Stimulated activated CD4-positive, alpha-beta T cell treated with anti-CD3 and anti-CD28 coated beads, Interleukin-15, amount 100 ng/mL, for 48 hours (primary cell): Measurements from ENCODE around the gene SREBF2.

ENCODE experiments used
- DNase-seq, 2 donors: peaks; one replicate each; pipeline ENCODE4 v3.0.0-alpha.2; 2020; ENCODE audit warnings: low read depth in 2 of 2

Gene SREBF2

DNA sequence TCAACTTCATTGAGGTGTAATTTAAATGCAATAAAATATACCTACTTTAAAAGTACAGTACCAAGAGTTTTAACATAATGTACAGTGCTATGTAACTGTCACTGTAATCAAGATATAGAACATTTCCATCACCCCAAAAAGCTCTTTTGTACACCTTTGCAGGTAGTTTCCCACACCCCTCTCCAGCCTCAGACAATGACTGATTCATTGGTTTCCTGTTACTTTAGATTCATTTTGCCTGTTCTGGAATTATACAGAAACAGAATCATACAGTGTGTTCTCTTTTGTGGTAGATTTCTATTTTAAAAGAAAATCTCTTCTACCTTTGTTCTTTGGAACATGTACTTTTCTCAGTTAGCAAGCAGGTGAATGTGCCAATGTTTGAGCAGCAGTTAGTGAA lies 43.8 kb downstream of the SREBF2 start:
- no peak for DNase-seq

DNA sequence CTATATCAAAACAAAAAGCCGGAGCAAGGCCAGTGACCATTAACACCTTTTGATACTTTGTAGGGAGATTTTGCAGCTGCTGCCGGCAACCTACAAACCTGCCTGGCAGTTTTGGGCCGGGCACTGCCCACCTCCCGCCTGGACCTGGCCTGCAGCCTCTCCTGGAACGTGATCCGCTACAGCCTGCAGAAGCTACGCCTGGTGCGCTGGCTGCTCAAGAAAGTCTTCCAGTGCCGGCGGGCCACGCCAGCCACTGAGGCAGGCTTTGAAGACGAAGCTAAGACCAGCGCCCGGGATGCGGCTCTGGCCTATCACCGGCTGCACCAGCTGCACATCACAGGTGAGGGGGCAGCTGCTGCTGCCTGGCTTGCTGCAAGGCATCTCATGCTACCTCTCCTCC lies 47.7 kb downstream of the SREBF2 start:
- no peak for DNase-seq

DNA sequence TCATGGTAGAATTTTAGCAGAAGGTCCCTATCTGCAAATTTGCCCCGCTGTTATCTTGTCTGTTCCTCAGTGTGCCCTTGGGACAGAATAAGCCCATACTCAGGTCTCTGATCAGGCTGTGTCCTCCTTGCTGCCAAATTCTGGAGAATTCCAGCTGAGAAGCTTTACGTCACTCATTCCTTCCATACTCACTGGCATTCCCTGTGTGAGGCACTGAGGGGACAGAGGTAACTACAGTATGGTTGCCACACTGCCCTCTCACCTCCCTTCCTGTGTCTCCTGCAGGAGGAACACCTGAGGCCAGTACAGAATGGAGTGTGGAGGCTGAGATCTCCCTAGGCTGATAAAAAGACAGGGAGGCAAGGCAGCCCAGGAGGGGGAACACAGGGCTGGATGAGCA lies 50.5 kb downstream of the SREBF2 start:
- no peak for DNase-seq

DNA sequence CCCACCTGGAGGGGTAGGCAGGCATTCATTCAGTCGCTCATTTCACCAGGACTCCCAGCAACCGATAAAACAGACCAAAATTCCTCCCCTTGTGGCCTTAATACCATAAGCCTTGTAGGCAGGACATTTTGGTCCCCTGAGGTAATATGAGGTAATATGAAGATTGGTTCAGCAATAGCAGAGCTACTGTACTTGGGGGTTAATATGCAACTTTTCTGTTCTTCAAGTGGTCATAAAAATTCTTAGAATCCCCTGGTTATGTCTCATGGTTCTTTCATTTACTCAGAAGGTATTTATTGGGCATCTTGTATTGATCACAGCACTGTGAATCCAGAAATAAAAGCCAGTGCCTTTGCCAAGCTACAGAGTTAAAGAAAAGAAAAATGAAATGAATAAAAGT lies 52.2 kb downstream of the SREBF2 start:
- no peak for DNase-seq

DNA sequence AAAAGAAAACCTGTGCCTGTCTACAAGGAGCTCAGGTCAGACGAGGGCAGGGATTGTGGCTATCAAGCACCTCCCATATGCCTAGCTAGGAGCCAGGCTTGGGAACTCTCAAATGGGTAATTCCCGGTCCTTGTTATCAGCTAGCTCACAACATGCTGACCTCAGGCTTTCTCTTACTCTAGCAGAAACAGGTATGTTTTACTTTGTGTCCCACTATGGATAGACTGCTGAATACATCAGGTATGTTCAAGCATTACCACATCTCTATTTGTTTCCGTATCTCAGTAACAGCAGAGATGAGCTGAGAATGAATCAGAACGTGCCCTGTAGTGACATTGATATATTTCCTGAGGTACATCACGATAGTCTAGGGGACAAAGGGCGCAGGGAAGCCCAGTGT lies 52.6 kb downstream of the SREBF2 start:
- DNase-seq: no peak

DNA sequence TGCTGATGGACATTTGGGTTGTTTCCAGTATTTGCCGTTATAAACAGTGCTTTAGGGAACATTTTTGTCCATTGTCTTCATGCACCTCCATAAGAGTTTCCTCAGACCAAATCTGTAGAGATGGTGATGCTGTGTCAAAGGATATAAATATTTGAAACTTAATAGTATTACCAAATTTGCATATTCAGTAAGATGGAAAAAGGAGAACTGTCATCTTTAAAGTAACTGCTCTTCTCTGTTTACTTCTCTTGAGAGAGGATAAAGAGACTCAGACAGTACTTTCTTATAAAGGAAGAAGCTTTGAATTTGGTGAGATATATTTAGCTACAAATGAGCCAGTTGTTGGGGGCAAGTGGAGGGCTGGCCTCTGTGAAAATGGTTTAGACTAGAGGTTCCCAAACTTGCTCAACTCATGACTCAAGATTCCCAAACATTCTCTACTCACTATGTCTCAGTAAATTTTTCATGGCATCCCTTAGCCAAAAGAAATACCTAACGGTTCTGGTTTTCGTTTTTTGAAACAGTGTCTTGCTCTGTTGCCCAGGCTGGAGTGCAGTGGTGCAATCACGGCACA lies 55.8 kb downstream of the SREBF2 start:
- no peak for DNase-seq

DNA sequence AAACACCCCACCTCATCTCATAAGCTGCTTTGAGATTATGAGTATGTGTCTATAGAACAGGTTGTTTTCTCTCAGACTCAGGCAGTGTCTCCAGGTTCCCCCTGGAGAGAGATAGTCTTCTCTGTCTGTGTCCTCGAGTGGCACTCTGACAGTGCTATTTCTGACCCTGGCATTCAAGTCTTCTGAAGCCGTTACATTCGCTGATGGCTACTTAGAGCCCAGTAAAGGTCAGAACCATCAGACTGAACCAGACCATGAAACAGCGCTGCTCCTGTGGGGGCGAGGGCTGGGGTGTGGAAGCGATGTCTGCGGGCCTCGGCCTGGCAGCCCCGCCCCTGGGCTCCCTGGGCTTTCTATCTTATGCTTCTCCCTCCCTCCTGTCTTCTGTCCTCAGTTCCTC lies 58.5 kb downstream of the SREBF2 start:
- no peak for DNase-seq

DNA sequence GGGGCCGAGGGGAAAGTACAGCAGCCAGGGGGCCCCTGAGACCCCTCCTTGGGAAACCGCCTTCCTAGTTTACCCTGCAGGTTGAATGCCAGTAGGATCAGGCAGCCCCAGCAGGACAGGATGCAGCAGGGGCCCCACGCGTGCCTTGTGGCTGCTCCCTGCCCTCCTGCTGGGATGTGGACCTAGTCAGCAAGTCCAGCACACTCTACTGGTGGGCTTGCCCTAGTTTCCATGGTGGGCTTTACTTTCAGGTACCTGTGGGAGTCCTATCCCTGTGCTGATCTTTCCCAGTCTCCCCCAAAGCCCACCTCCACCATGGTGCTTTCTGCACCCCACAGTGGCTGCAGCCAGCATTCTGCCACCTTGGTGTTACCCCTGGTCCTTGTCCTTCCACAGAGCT lies 59.8 kb downstream of the SREBF2 start:
- no peak for DNase-seq

DNA sequence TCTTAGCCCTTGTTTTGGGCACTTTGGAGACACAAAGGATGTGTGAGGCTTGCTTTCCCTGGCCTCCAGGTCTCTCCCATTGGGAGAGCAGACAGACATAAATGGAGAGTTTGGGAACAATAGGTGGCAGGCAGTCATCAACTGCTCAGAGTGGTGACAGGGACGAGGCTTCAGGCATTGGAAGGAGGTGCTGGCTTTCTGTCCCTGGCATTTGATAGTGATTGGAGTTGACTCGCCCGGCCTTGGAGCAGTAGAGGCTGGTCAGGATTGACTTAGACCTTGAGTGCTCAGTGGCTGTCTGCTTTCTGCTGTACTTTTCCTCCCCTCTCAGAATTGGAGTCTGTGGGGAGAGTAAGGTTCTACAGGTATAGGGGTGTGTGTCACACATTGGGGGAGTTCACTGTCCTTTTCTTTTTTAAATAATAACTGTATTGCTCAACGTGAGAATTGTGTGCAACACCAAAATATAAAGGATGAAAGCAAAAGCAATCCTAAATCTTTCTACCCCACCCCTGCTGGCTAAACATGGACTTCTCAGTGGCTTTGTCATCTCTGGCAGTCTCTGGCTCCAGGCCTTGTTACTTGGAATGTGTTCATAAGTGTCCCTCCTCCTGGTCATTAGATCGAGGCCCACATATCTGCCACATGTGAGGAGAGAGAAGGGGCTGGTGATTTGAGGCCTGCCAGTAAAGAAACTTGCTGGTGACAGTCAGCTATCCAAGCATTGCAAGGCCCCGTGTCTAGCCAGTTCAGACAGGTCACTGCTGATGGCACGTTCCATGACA lies 60.9 kb downstream of the SREBF2 start:
- DNase-seq: no peak

DNA sequence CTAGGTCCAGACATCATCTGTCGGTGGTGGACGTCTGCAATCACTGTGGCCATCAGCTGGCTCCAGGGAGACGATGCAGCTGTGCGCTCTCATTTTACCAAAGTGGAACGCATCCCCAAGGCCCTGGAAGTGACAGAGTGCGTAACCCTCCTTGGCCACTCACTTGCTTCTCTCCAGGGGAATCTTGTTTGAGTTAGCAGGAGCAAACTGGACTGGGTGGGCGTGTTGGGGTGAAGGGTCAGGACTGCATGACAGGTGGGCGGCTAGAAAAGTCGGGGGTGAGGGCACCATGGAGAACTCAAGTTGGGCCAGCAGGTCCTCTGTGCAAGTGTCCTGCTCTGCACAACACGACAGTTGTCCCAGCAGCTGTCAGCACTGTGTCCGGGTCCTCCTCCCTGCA lies 65.7 kb downstream of the SREBF2 start:
- no peak for DNase-seq

DNA sequence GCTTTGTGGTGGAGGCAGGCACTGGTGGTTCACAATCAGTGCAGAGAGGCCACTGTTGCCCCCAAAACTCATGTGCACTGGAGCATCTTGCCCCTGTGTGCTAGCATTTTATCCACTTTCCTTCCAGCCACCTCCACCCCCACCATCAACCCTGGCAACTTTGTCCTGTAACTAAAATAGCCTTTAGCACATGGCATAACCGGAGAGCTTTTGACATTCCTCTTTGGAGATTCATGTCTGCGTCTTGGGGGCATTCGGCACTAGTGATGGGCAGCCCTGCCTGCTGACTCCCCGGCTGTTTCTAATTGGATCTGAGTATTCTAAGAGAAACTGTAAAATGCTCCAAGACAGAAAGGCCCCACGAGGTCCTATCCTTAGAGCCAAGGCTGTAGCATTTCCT lies 66.2 kb downstream of the SREBF2 start:
- DNase-seq: no peak

DNA sequence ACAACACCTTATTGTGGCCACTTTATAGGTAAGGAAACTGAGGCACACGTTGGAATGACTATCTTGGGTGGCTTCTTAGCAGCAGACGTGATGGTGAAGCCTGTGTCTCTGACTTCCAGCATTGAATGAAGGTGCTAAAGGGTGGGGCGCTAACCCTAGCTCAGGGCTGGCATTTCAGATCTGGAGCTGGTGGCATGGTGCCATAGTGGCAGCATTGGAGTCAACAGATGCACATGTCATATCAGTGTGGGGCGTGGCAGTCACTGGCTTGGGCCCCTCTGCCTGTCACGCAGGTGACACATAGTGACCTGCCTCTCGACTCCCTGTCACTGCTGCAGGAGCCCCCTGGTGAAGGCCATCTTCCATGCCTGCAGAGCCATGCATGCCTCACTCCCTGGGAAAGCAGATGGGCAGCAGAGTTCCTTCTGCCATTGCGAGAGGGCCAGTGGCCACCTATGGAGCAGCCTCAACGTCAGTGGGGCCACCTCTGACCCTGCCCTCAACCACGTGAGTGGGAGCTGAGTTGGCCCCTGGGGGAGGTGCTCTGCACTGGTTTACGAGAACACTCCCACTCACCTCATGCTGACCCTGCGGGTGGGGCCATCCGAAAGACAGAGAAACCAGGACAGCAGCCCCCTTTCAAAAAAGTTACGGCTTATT lies 67.2 kb downstream of the SREBF2 start:
- DNase-seq: no peak

DNA sequence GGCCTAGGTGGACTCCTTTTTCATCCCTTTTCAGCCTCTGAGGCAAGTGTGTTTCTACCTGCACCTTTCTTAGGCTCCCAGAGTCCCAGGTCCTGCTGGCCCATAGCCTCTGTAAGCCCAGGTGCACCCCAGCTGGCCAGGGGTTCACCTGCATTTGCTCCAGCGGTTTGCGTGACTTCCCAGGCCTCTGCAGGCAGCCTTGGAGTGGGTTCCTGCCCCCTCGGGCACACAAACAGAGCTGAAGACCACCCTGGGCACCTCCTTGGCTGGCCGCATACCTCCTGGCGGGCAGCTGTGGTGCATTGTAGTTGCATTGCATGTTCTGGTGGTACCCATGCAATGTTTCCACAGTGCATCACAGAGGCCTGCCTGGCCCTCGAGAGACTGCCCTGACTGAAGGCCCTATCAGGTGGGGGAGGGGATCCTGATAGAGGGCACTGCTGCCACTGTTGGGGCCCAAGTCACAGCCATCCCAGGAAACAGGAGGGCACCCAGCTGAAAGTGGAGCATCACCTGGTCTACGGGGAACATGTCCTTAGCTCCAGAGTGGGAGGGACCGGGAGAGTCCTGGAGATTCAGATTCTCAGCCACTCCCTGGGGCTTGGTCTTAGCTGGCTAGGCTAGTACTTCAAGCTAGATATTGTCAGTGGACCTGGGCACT lies 67.9 kb downstream of the SREBF2 start:
- DNase-seq: no peak

DNA sequence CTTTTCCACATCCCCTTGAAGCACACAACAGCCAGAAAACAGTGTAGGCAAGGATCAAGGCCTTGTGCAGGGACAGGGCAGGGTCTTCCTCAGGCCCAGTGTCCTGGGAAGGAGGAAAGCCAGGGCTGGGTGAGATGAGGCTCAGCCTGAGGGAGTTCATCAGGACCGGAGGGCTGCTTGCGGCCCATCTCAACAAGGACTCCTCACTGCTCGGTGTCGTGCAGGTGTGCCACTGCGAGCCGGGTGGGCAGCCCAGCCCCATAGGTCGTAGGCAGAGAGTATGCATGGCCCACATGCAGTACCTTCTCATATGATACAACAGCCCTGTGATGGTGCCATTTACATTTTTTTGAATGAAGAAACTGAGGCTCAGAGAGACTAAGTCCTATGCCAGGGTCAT lies 69.1 kb downstream of the SREBF2 start:
- DNase-seq: no peak

DNA sequence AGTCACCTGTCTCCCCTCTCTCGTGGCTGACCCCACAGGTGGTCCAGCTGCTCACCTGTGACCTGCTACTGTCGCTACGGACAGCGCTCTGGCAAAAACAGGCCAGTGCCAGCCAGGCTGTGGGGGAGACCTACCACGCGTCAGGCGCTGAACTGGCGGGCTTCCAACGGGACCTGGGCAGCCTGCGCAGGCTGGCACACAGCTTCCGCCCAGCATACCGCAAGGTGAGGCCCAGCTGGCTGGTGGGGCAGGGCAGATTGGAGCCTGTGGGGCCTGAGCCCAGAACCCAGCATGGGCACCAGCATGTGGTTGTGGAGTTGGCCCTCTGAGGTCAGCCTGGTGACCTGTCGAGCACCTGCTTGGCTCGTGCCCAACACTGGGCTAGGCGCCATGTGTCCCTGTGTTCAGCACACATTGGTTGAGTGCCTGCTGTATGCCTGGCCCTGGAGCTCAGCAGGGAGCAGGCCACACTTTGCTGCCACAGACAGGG lies 70.1 kb downstream of the SREBF2 start:
- no peak for DNase-seq

DNA sequence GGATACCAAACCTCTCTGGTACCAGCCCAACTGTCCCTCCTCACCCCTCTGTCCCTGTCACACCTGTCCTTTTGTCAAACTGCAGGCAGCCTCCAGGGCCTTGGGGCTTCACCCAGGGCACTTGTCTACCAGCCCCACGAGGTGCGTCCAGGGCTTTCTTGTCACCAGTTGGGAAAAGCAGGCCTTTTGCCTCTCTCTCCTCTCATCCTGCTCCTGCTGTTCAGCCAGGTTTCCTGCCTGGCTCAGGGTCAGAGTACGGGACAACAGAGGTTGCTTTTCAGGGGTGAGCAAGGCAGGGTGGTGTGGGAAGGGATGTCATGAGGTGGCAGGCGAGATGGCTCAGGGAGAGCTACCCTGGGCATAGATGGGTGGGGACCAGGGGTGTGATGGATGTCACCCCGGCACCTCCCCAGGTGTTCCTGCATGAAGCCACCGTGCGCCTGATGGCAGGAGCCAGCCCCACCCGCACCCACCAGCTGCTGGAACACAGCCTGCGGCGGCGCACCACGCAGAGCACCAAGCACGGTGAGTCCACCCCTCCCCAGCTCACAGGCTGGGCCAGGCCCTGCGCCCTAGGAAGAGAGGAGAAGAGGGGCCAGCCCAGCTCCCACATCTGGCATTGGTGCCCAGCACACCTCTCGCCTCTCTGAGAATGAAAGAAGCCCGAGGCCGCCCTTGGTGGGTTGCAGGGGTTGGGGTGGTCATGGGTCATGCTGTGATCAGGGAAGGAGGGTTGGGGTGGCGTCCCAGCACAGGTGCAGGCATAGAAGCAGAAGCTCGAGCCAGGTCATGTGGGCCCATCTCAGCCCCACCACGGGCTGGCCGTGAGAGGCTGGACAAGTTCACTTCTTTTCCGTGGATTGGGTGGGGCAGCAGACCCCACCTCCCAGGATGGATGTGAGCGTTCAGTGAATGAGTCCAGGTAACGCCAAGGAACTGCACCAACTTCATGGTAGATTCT lies 71.8 kb downstream of the SREBF2 start:
- DNase-seq: no peak

DNA sequence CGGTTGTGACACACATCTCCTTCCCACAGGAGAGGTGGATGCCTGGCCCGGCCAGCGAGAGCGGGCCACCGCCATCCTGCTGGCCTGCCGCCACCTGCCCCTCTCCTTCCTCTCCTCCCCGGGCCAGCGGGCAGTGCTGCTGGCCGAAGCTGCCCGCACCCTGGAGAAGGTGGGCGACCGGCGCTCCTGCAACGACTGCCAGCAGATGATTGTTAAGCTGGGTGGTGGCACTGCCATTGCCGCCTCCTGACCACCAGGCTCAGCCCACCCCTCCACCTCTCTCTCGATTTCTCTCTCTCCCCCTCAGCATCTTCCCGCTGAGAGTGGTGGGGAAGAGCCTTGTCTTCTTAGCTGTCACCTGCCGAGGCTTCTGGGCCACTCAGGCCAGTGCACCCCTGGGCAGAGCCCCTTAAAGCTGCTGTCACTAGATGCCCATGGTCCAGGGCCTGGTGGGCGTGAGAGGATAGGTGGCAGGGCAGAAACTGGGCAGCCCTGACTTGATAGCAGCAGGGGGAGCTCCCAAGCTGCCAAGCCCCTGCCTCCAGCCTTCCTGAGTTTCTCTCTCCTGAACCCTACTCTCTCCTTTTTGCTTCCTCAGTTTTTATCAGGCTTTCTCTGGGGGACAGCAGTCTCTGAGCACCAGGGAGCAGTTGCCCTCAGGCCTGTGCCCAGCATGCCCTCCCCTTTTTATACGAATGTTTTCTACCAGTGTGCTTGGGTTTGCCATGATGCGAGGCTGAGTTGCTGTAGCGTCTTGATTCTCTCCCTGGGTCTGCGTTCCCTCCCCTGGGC lies 72.7 kb downstream of the SREBF2 start:
- DNase-seq: no peak

DNA sequence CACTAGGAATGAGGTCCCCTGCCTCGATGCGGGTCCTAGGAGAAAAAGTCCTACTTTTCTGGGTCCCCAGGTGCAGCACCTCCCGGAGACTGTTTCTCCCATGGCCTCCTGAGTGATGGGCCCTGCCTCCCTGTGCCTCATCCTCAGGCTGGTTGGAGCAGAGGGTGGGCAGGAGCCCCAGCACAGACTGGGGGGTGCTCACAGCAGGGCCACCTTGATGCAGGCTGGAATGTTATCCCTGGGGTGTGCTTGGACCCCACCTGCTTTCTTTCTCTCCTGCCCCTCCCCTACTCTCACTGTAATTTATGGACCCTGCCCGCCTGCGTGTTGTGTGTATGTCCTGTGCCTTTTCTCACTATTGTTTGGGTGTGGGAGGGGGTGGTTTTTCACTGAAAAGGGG lies 73.9 kb downstream of the SREBF2 start:
- DNase-seq: no peak

DNA sequence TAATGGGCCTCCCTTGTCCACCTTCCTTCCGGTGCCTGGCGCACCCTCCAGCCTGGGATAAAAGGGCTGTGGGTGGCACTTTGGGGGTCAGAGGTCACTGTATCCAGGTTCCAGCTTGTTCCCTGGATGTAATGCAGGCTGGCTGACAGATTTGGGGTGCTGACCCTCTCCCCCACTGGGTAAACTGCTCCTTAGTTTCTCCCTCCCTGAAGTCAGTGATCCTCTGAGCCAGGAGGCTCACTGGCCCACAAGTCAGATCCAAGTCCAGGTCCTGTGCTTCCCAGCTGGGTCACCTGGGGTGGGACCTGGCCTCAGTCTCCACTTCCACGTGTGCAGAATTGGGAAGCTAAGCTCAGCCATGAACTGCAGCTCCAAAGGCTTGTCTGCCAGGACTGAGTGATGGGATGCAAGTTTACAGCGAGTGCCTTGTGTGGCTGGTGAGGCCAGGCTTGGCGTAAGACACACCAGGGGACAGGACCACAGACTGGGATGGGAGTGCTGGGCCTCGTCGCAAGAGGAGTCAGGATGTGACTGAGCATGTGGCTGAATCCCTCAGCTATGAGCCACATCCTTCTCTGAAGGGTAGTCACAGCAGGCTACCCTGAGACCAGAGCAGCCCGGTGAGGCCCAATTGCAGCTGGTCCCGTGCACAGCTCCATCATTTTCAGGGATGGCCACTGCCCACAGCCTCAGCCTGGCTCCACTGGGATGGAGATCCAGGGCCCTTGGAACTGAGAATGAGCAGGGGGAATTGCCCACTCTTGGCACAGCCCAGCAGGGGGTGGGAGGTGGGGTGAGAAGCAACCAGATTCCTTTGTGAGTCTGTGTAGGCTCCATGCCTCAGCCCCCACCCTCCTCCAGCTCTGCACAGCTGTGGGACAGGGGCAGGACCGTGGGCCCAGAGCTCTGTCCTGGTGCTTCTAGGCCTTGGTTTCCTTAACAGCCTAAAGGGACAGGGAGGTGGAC lies 74.8 kb downstream of the SREBF2 start:
- DNase-seq: no peak
